GM19463 (cell line): ENCODE measurements around the gene ADAMTSL1.

ENCODE experiments used
- ATAC-seq: cut with Tn5 transposase; IDR thresholded peaks from one replicate; pipeline ENCODE4 v1.9.1; 2021; ENCODE audit warnings: mild to moderate bottlenecking, moderate library complexity; ENCODE audit not compliant: unreplicated experiment

ADAMTSL1 gene

DNA sequence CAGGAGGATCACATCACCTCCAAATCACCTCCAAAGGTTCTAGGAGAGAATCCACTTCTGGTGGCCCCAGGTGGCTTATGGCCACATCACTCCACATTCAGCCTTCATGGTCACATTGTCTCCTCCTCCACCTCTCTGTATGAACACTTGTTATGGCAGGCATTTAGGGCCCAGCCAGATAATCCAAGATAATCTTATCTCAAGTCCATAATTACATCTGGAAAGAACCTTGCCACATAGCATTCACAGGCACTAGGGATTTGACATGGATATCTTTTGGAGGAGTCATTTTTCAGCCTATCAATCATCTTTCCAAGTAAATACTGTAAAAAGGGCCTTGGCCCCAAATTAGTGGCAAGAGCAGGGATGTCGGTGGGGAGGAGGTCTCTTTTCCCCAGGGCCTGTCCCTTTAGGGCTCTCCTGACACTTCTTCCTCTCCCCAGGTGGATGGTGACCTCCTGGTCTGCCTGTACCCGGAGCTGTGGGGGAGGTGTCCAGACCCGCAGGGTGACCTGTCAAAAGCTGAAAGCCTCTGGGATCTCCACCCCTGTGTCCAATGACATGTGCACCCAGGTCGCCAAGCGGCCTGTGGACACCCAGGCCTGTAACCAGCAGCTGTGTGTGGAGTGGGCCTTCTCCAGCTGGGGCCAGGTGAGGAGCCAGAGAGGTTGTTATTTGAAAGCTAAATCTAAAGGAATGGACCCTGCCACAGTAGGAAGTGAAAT lies 418.2 kb downstream of the ADAMTSL1 start:
- ATAC-seq: no peak

DNA sequence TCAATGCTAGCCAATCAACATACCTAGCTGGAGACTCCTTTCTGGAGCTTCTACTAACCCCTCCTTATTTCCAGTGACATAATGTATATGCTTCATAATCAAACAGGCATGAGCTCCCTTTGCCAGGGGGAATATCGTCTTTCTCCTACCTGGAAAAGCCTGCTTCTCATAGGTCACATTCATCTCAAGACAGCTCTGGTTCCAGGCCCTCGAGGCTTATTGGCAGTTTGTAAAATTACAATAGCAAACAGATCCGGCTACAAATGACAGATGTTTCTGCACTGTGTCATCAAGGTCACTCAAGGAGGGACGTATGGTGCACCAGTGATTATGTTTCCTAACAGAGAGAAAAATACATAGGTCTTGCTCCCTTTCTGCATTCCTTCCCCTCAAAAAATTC lies 419.1 kb downstream of the ADAMTSL1 start:
- ATAC-seq: no peak

DNA sequence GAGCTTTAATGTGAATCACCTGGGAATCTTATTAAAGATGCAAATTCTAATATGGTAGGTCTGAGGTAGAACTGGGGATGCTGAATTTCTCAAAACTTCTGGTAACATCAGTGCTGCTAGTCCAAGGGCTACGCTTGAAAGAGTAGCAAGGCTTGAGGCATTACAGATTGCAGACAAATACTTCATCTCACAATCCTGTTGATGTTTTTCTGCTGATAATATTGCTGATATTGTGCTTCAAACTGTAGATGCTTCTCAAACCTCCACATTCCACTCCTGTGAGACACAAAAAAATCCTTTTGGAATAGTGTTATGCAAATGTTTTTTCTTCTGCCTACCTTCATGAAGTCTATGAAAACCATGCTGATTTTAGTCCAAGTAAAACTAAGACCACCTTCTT lies 419.5 kb downstream of the ADAMTSL1 start:
- ATAC-seq: no peak

DNA sequence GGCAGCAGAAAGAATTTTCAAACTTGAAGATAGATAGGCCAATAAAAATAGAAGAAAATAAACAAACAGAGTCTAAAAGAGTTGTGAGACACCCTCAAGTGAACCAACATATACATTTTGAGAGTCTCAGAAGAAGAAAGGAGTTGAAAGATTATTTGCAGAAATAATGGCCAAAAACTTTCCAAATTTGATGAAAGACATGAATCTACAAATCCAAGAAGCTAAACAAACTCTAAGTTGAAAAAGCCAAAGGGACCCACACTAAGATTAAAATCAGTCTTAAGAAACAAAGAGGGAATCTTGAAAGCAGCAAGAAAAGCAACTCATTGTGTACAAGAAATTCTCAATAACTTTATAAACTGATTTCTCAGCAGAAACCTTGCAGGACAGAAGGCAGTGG lies 422.1 kb downstream of the ADAMTSL1 start:
- no peak for ATAC-seq

DNA sequence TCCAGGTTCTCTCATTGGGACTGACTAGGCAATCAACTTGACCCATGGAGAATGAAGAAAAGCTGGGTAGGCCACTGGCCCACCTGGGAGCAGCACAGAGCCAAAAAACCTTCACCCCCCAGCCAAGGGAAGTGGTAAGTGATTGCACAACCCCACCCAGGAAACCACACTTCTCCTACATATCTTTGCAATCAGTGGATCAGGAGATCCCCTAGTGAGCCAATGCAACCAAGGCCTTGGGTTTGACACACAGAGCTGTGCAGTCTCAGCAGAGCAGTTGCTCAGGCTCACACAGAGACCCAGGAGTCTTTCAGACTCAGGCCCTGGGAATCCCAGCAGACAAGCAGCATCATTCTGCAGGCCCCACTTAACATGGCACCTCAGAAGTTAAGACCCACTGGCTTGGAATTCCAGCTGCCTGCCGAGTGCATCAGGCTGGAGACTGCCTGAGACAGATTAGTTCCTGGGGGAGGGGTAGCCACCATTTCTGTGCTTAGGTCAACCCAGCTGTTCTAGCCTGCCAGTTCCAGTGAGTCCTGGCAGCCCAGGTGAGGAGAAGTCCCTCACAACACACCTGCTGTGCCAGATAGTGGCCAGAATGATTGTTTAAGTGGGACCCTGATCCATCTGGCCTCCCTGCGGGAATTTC lies 422.7 kb downstream of the ADAMTSL1 start:
- no peak for ATAC-seq

DNA sequence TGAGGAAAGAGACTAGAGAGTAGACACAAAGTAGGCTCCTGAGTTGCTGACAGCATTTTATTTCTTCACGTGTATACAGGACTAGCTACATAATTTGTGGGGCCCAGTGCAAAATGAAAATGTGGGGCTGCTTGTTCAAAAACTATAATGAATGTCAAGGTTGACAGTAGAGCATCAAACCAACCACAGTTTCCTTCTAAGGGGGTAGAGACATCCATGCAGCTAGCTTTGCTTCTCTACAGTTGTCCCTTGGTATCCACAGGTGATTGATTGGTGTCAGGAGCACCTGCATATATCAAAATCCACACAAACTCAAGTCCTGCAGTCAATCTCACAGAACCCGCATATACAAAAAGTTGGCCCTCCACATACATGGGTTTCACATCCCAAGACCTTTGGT lies 429.5 kb downstream of the ADAMTSL1 start:
- ATAC-seq: no peak

DNA sequence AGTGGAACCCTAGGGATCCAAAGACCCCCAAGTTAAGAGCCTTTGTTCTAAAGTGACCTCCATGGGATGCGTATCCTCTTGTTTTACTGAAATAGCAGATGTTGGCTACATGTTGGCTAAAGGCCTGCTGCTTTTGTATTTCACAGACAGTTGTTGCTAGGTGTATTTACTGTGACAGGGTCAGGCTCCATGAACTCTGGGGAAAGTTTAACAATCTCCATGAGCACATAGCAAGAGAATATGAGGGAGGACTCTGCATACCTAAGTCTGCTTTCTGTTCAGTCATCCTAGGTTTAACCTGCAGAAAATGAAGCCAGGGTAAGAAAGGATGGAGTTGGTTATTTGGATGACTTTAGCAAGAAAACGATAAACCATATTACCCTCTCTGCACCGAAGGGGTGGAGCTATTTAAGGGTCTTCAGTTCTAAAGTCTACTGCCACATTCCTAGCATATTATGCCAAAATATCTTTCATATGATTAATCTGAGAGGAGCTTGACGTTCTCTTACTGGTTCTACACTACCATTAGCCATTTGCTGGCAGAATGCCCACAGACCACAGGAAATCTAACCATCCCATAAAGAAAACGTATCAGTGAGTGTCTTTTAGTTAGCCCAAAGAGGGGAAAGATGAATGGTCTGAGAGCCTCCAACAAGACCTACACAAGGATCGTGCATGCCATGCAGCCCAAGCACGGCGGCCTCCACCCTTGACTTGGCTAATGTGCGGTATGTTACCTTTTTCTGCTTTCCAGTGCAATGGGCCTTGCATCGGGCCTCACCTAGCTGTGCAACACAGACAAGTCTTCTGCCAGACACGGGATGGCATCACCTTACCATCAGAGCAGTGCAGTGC lies 431.3 kb downstream of the ADAMTSL1 start:
- no peak for ATAC-seq

DNA sequence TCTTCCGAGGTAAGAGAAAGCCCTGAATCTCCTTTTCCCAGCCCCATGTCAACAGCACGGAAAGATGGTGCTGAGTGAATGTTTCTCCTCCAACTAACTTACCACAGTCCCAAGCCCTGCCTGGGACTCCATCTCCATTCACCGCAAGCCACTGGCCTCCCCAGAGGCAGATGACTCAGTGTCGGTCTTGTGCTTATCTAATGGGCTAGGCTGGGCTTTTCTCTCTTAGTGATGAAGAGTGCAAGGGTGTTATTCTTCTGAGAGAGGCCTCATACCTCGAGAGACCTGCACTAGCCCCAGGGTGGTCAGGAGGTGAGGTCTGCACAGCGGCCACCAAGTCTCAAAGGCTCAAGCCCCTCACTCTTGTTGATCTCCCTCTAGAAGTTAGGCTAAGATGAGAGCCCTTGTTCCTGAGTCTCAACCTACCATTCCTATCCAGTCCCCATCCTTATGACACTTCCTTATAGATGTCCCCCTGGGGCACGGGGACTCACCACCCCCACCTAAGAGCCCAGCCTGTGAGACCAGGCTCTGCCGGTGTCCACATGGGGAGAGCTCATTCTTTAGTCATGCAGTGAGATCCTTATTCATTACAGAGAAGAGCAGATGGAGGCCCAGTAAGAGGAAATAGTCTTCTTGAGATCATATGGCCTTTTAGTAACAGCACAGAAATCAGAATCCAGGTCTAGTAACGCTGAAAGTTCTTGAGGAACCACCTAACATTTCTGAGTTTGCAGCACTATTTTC lies 432.1 kb downstream of the ADAMTSL1 start:
- ATAC-seq: no peak

DNA sequence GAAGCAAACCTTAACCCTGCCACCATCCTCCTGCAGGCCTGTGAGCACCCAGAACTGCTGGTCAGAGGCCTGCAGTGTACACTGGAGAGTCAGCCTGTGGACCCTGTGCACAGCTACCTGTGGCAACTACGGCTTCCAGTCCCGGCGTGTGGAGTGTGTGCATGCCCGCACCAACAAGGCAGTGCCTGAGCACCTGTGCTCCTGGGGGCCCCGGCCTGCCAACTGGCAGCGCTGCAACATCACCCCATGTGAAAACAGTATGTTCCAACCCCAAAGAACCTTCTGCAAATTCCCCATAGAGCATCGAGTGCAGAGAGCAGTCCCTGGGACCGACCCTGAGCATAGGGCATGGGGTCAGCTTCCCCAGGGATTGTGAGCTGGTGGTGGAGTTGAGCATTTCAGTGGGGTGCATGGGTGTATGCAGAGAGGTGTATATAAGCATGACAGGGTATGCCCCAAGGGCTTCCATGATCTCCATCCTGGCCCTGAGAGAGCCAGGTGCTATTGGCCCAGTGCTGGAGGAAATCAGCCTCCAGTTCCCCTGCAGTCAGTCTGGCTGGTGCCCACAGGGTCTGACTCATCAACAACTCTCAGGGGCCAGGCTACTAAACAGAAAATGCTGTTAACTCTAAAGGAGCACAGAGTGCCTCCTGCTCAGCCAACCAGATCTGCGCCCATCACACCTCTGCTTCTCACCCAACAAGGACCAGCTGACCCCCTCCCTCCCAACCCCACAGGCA lies 432.9 kb downstream of the ADAMTSL1 start:
- ATAC-seq: no peak

DNA sequence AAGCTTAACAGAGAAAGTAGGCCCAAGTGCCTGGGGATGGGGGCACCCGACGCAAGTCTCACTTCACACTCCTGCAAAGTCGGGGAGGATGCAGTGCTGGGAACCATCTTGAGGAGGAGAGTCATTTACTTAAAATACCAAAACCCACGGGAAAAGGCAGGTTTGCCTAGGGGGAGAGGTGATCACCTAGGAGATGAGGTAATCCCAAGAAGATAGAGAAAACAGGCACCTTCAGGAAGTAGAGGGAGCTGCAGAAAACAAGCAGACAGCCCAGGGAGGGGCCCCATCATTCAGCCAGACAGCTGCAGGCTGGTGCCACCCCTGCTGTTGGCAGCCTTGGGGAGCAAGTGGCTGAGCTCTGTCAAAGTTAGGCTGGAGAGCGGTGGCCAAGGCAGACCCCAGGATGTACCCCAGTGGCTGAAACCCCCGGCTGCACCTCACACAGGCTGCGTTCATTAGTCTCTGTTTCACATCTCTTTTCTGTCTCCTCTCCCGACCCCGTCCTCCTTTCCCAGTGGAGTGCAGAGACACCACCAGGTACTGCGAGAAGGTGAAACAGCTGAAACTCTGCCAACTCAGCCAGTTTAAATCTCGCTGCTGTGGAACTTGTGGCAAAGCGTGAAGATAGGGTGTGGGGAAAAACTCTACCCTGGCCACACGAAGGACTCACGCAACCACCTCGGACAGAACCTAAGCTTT lies 434.1 kb downstream of the ADAMTSL1 start:
- no peak for ATAC-seq

DNA sequence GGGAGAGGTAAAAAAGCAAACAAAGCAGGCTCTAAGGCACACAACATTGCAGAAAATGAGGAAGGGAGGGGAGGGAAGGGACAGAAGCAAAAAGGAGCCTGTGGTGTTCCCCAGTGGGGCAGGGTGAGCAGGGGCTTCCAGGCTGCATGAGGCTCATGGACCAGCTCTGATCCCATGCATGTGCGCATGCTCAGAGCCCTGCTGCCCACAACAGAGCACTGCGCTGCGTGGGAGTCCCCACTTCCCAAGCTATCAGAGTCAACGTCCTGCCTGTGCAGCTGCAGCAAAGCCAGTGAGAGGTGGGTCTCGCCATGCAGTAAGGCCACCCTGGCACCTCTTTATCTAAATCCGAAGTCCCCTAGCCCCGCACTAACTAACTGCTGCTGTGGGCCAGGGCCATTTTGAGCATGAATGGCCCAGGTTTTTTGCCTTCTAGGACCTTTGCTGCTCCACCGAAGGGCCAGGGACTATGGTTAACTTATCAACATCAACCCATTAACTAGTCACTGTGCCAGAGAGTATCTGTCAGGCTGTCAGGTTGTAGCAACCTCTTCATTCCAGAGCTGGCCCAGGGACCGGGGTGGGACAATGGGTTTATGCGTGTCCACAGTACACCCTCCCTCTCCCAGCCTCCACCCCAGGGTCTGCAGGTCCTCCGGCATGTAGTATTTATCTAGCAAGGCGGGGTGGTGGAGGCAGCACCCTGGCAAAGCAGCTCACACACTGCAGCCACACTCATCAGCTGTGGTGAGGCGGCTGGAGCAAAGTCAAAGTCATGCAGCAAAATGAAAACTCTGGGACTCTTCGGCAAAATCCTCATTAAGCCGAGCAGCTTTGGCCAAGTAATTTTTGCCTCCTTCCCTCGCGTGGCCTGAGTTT lies 435.4 kb downstream of the ADAMTSL1 start:
- ATAC-seq: no peak

DNA sequence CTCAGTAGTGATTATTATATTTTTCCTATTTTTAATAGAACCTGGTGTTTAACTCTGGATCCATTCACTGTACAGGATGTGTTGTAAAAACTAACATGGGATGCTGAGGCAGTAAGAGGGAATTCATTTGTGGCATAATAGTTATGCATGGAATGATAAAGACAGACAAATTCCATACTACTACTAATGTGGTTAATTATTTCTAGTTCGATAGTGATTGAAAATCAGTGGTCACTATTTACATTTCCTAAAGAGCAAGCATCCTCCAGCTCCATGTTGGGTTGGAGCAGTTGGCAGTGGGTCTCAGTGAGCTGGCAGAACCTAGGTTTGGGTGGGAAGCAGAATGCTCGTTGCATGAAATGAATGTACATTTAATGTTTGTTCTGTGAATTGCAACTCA lies 436.5 kb downstream of the ADAMTSL1 start:
- no peak for ATAC-seq

DNA sequence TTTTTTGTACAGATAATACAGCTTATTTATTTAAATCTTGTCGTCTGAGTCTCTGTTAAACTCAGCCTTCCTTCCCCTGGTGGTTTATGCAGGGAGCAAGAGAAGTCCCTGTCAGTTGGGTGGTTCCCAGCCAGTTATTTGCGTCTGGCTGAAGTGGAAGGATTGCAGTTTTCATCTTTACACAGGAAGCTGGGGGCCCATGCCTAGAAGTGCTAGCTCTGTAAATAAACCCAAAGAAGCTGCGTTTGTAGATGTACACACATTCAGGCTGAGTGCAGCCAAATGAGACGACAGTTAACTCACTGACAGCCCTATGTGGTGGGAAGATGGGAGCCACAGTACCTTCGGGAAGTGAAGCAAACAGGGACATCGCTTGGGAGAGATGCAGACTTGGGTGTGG lies 437.0 kb downstream of the ADAMTSL1 start:
- ATAC-seq: no peak

DNA sequence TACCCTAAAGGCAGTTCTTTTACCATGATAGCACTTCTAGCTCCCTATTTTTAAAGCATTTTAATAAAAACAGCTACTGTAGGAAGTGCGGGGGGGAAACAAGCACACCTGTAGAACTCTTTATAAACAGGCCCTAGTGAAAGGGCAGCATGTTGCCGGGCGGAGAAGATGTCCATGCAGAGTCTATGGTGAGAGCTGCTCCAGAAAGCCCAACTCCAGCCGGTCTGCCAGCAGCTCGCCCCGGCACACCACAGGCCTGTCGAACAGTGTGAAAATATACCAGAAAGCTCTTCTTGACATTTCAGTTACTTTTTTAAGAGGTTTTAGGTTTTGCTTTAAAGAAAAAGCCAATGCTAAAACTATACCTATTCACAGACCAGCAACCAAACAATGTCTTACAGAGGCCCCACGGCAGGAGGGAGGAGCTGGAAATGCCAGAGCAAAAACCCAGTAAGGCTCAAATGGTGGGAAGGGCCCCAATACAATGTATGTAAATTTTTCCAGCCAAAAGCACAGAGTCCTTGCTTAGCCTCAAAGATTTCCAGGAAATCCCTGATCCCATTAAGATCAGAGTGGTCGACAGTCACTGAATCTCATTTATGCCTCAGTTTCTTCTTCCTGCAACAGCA lies 437.9 kb downstream of the ADAMTSL1 start:
- no peak for ATAC-seq

DNA sequence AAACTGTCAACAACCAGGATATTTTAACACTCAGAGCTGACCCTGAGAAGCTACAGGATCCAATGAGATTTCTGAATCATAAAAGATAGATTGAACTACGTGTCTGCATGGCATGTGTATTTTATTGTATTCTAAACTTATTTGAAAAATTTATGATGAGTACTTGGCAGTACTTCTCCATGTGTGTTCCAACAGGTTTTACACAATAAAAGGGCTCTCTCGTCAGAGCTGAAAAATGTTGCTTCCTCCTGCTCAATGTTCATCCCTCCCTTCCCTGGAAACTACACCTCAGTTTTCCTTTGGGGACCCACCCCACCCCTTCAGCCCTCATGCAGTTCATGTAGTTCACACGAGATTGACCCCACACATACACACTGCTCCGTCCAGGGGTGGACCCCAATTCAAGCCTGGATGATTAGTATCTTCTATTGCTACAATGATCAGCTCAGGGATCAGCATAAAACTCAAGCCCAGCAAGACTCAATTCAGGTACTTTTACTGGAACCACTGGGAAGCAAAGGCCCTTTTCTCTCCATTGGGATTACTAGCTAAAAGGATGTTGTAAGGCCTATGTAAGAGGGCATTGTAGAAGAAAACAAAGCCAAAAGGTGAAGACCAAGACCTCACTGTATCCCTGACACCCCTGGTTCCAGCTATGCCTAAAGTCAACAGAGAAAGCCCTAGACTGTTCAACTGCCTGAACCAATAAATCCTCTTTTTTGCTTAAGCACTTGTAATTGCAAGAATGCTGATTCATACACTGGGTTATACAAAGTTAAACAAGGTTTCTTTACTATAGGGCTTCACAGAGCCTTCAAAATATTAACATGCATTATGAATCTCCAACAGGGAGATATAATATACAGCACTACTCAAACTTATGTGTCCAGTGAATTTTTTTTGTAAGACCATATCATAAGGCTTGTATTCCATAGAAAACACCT lies 446.5 kb downstream of the ADAMTSL1 start:
- no peak for ATAC-seq

DNA sequence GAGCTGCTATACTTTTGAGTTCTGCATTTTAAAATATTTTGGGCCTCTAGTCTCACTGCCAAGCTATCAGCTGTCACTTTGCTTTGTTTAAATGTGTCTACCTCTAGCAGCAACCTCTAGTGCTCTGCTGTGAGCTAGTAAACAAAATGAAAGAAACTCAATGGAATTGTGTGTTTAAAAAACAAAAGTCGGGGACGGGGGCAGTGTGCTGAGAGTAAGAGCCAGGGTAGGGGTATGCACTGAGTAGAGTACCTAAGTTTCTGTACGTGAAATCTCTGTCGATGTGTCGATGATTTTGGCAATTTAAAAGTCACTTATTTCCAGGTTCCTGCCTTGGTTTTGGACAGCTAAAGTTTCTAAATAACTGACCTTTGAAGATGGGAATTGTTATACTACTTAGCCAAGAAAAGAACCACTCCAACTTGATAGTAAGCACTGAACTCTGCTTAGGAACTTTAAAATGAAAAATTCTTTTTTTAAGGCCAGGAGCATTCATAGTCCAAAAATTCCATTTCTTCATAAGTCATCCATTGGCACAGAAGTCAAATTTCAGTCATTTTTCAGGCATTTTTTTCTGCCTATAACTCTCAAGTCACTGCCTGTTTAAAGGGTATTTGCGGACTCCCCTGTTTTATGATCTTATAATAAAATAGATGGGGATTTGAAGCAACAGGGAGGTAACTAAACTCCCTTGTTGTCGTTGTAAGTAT lies 447.6 kb downstream of the ADAMTSL1 start:
- no peak for ATAC-seq
